HT1080 (cell line): ENCODE results near the gene CRISP2. TPM values are rescaled to one million over a fixed set of nuclear protein-coding genes. Genes with fewer than 3 reads are reported as not detected.

Experiments used
- DNase-seq: peaks from one replicate; pipeline ENCODE4 v3.0.0-alpha.2; 2015; ENCODE audit warnings: low read depth
- total RNA-seq: library from RNA; depleted of rRNA; stranded (reverse); fragments of >200 nt; shearing (Covaris generic); gene quantifications from 2 replicates; pipeline ENCODE4 v1.2.3, GENCODE V29; 2014; rRNA removed

The CRISP2 gene
- total RNA-seq, 1 experiment from 2014 or later, result not detected

GRCh38 chr6:49662231-49662891, 51.0 kb downstream of the CRISP2 start:
- no peak for DNase-seq

GRCh38 chr6:49653942-49654341, 59.4 kb downstream of the CRISP2 start:
- no peak for DNase-seq

- no peak for DNase-seq
Observed at GRCh38 chr6:49653438-49653837, 59.9 kb downstream of the CRISP2 start.

- DNase-seq, result no peak
Observed at GRCh38 chr6:49651239-49651638, 62.1 kb downstream of the CRISP2 start.

- DNase-seq, result no peak
Observed at GRCh38 chr6:49649988-49650387, 63.4 kb downstream of the CRISP2 start.

- DNase-seq, result no peak
Observed at GRCh38 chr6:49648036-49648435, 65.3 kb downstream of the CRISP2 start.

- no peak for DNase-seq
Observed at GRCh38 chr6:49647476-49647875, 65.9 kb downstream of the CRISP2 start.

GRCh38 chr6:49646942-49647341, 66.4 kb downstream of the CRISP2 start:
- DNase-seq, result no peak

- no peak for DNase-seq
Observed at GRCh38 chr6:49646130-49646824, 67.1 kb downstream of the CRISP2 start.

GRCh38 chr6:49645139-49645538, 68.2 kb downstream of the CRISP2 start:
- no peak for DNase-seq

Other genes starting within 250 kb of the CRISP2 start
- gene GLYATL3, start 213.6 kb downstream of the CRISP2 start, total RNA-seq, result not detected in 2 replicates
- gene C6orf141, start 162.9 kb downstream of the CRISP2 start, total RNA-seq, result 6.5 and 6.7 TPM in 2 replicates
- gene RHAG, start 76.7 kb downstream of the CRISP2 start, total RNA-seq, result 0.05 TPM in 1 of 2 replicates, not detected in the other
- gene CRISP3, start 30.8 kb upstream of the CRISP2 start, total RNA-seq, result not detected in 2 replicates
- gene PGK2, start 73.7 kb upstream of the CRISP2 start, total RNA-seq, result not detected in 2 replicates
- gene CRISP1, start 153.0 kb upstream of the CRISP2 start, total RNA-seq, result not detected in 2 replicates